ENCODE results near the gene STOML1. TPM values are rescaled to one million over a fixed set of nuclear protein-coding genes. Genes with fewer than 3 reads are reported as not detected.
A peak's percentile ranks its signal among the peaks of the same experiment; 100 is the strongest.

STOML1 gene
- total and polyA plus RNA-seq, 9 of the 15 experiments (the other 6 are each of a cell fraction or from before 2014, with no cell fraction given) = 0.25 to 9.7 (median 4.6) TPM

- peaks cover 59% of the 10 kb centered on the region for H3K79me2 ChIP-seq (ENCODE audit: control insufficient read depth, insufficient read depth, low read length)
- WGBS (ENCODE audit: insufficient coverage, low coverage, missing lambda C conversion rate) = 0% methylated on average over 2 of the region's 2 CpGs
- no peak for TF ChIP-seq FOXJ2 (tag; IDR thresholded peaks at IDR 0.05)
- no peak for TF ChIP-seq TRIM24 (IDR thresholded peaks at IDR 0.05)
- TF ChIP-seq ZNF695 (CRISPR knock-in tag; IDR thresholded peaks at IDR 0.05) = no peak
- TF ChIP-seq NFE2L1 (tag; IDR thresholded peaks at IDR 0.05; ENCODE audit: borderline replicate concordance, low read depth) = no peak
- TF ChIP-seq ESRRA (IDR thresholded peaks at IDR 0.05; ENCODE audit: borderline replicate concordance, low read depth) = no peak
- no peak for TF ChIP-seq ZNF263 (CRISPR knock-in tag; IDR thresholded peaks at IDR 0.05; ENCODE audit: borderline replicate concordance)
- no peak for TF ChIP-seq POLR2H (tag; IDR thresholded peaks at IDR 0.05; ENCODE audit: low read depth)
- no peak for TF ChIP-seq ELF4 (CRISPR knock-in tag; IDR thresholded peaks at IDR 0.05)
- TF ChIP-seq ZNF707 (CRISPR knock-in tag; conservative IDR thresholded peaks at IDR 0.05) = no peak
- TF ChIP-seq ZNF507 (tag; conservative IDR thresholded peaks at IDR 0.05) = no peak
- no peak for TF ChIP-seq ZNF318 (IDR thresholded peaks at IDR 0.05; ENCODE audit: borderline replicate concordance in 1 of 2, low read depth in 1 of 2)
- no peak for TF ChIP-seq SFPQ (IDR thresholded peaks at IDR 0.05; ENCODE audit: low read depth, low read length)
- no peak for TF ChIP-seq ZNF561 (CRISPR knock-in tag; conservative IDR thresholded peaks at IDR 0.05)
These were observed 4.2 kb upstream of the STOML1 start for GRCh38 chr15:73996267-73996666.

More at GRCh38 chr15:73996267-73996666, 4.2 kb upstream of the STOML1 start:
- Histone ChIP-seq H3K36me3 (ENCODE audit: control insufficient read depth, insufficient read depth, low read length) (peaks cover 34% of the 10 kb centered on the region), H3K27me3 (ENCODE audit: control insufficient read depth in 2 of 2, insufficient read depth in 2 of 2, low read length in 2 of 2) (no peaks in the 10 kb centered on the region; a peak in 1 of 5 replicates), H3K4me1 (replicated peaks in 1 of 2; ENCODE audit: control insufficient read depth in 2 of 2, insufficient read depth in 2 of 2, low read length in 2 of 2) (peaks cover 20 to 35% of the 10 kb centered on the region in 2 experiments), H3K9me1 (ENCODE audit: control insufficient read depth, insufficient read depth, low read length) (no peaks in the 10 kb centered on the region), H3K27ac (ENCODE audit: extremely low read depth, low read depth, low read length) (peak overlapping the region; percentile 47; the same call in 2 of the 3 replicates), H3K4me3 (peak overlapping the region; percentile 94), H3K4me2 (ENCODE audit: insufficient read depth, low read length) (peak overlapping the region; percentile 98), H4K20me1 (replicated peaks; ENCODE audit: control insufficient read depth, insufficient read depth, low read length) (no peaks in the 10 kb centered on the region), H3K9me3 (replicated peaks; ENCODE audit: control insufficient read depth, insufficient read depth, low read depth, low read length) (no peaks in the 10 kb centered on the region), H3K9ac (ENCODE audit: insufficient read depth in 1 of 2, low read depth in 2 of 2, low read length in 2 of 2) (peak overlapping the region in 1 of 2 experiments; percentile 86; a peak in 2 of 4 replicates), H2AFZ (ENCODE audit: low read depth, low read length) (no peak overlapping the region)
- no TSS peak for BruUV-seq (replicated peaks)
- POLR2A ChIA-PET = interaction anchor here (0.6 to 1.0 kb wide), 3 partner anchors 9 to 18 kb away, joined by 3 to 6 read pairs (median 3); no protein-coding TSS in a partner anchor
- DNase-seq (ENCODE audit: extremely low read depth in 1 of 4, low spot score in 3 of 4) = peak in 2 of 4 experiments; percentile 53 to 63
- CTCF ChIA-PET (ENCODE audit: low intra/inter-chr PET ratio) = no interaction called here
- in situ Hi-C loops (cut with MboI) (no loop called here), intact Hi-C loops (cut with micrococcal nuclease) (loop anchor here (10.0 kb wide), 1 partner anchor 619 kb away; the partner anchor contains the start of gene CLK3)
- FAIRE-seq = peak; percentile 70
- ATAC-seq = 0 out of 3 replicates have a peak, but pooled peaks have one; percentile 8
